ENCODE measurements around the gene CD93.

CD93 gene

GRCh38 chr20:23050847-23051627, 35.1 kb downstream of the CD93 start:
- no peak for DNase-seq

GRCh38 chr20:23050076-23050838, 35.9 kb downstream of the CD93 start:
- DNase-seq, result no peak

- peak; percentile 12 for DNase-seq
Observed at GRCh38 chr20:23049201-23050075, 36.7 kb downstream of the CD93 start, which contains the start of gene THBD. THBD (minus strand) TSS chr20:23049672; CDS start chr20:23049504, 168 bp downstream.

GRCh38 chr20:23048283-23049200, 37.6 kb downstream of the CD93 start:
- DNase-seq, result peak; percentile 13

GRCh38 chr20:23047738-23048214, 38.3 kb downstream of the CD93 start:
- no peak for DNase-seq

- DNase-seq, result no peak
Observed at GRCh38 chr20:23047001-23047737, 39.0 kb downstream of the CD93 start.

GRCh38 chr20:23046431-23046830, 39.7 kb downstream of the CD93 start:
- DNase-seq, result no peak

- DNase-seq, result no peak
Observed at GRCh38 chr20:23043376-23043775, 42.7 kb downstream of the CD93 start.

GRCh38 chr20:23042270-23042669, 43.9 kb downstream of the CD93 start:
- DNase-seq, result no peak

GRCh38 chr20:23039885-23040508, 46.1 kb downstream of the CD93 start:
- no peak for DNase-seq

- DNase-seq, result no peak
Observed at GRCh38 chr20:23039136-23039875, 46.8 kb downstream of the CD93 start.

- DNase-seq, result no peak
Observed at GRCh38 chr20:23037017-23037481, 49.1 kb downstream of the CD93 start.

- no peak for DNase-seq
Observed at GRCh38 chr20:23036371-23036770, 49.8 kb downstream of the CD93 start.

- no peak for DNase-seq
Observed at GRCh38 chr20:23035731-23036130, 50.4 kb downstream of the CD93 start.

- no peak for DNase-seq
Observed at GRCh38 chr20:23034721-23035671, 51.1 kb downstream of the CD93 start, which contains the start of gene SSTR4. SSTR4 (plus strand) TSS chr20:23035312; CDS start chr20:23035484, 172 bp downstream.

GRCh38 chr20:23033918-23034317, 52.2 kb downstream of the CD93 start:
- no peak for DNase-seq

- DNase-seq, result no peak
Observed at GRCh38 chr20:23032750-23033078, 53.4 kb downstream of the CD93 start.

GRCh38 chr20:23032056-23032749, 53.9 kb downstream of the CD93 start:
- no peak for DNase-seq
